GM12878 (cell line): ENCODE data around the gene BAX. TPM values are rescaled to one million over a fixed set of nuclear protein-coding genes. Genes with fewer than 3 reads are reported as not detected.

Experiments used
- ATAC-seq: fragments of 200-7000 bp; cut with Tn5 transposase; 3 replicates; pipeline ENCODE4 v1.9.1; 2020; ENCODE audit warnings: mild to moderate bottlenecking, moderate library complexity
- BruUV-seq: library from RNA; stranded (reverse); fragments of 400-500 nt; replicated peaks from 2 replicates; lab custom pipeline; 2021; lab: Mats Ljungman, UMichigan
- CTCF ChIA-PET: fragments of 300-600 bp; sonication (Branson Sonifier 250); formaldehyde crosslinking; extraction: SDS; loops from one replicate; lab custom pipeline; 2021; ENCODE audit warnings: inconsistent platforms; lab: Yijun Ruan, JAX
- POLR2A ChIA-PET: fragments of 350-600 bp; formaldehyde crosslinking; extraction: SDS; loops from one replicate; lab custom pipeline; 2021; ENCODE audit warnings: inconsistent platforms; lab: Charles Lee
- RAD21 ChIA-PET: fragments of 300-600 bp; sonication (Branson Sonifier 250); formaldehyde crosslinking; loops from one replicate; lab custom pipeline; 2023; ENCODE audit warnings: antibody characterized with exemption; ENCODE audit not compliant: unreplicated experiment; lab: Charles Lee
- SMC1A ChIA-PET: fragments of 300-600 bp; sonication (Branson Sonifier 250); formaldehyde crosslinking; loops from one replicate; lab custom pipeline; 2023; ENCODE audit not compliant: unreplicated experiment, uncharacterized antibody; lab: Charles Lee
- DNase-seq: peaks from one replicate; pipeline ENCODE4 v3.0.0-alpha.2; 2011; ENCODE audit warnings: low read depth, low spot score
- FAIRE-seq: peaks from 3 replicates; lab custom pipeline; 2011; peaks lifted over from hg19 to GRCh38; lab: Jason Lieb, UNC
- H2AFZ ChIP-seq: 2 replicates; pipeline ENCODE4 v1.6.0; 2011; ENCODE audit warnings: low read depth, low read length, control low read depth; ENCODE audit not compliant: control insufficient read depth
- H3K27ac ChIP-seq: 2 replicates; pipeline ENCODE4 v1.5.1; 2011; ENCODE audit warnings: control low read depth; ENCODE audit not compliant: control insufficient read depth, insufficient read depth
- H3K27me3 ChIP-seq, 2 experiments: replicated peaks in 1 of 2; 2 replicates each; pipeline versions ENCODE4 v1.6.0 to v1.6.1; 2011; ENCODE audit warnings: low read length in 1 of 2; ENCODE audit not compliant: control insufficient read depth in 2 of 2, insufficient read depth in 2 of 2
- H3K36me3 ChIP-seq, 2 experiments: 2 replicates each; pipeline ENCODE4 v1.5.1; 2011; ENCODE audit warnings: low read length in 1 of 2; ENCODE audit not compliant: control insufficient read depth in 2 of 2, insufficient read depth in 2 of 2
- H3K4me1 ChIP-seq: 2 replicates; pipeline ENCODE4 v1.6.1; 2011; ENCODE audit warnings: mild to moderate bottlenecking, low read length, moderate library complexity, mixed read lengths; ENCODE audit not compliant: control insufficient read depth, insufficient read depth
- H3K4me2 ChIP-seq: 2 replicates; pipeline ENCODE4 v1.6.0; 2011; ENCODE audit warnings: control low read depth; ENCODE audit not compliant: control insufficient read depth, insufficient read depth
- H3K4me3 ChIP-seq: fragments of 200-600 bp; sonication (generic); 2 replicates; pipeline ENCODE4 v1.5.1; 2016
- H3K79me2 ChIP-seq: 2 replicates; pipeline ENCODE4 v1.6.0; 2011; ENCODE audit warnings: low read length; ENCODE audit not compliant: control insufficient read depth, insufficient read depth
- H3K9ac ChIP-seq: 2 replicates; pipeline ENCODE4 v1.8.0; 2011; ENCODE audit warnings: low read length, control low read depth, mixed read lengths; ENCODE audit not compliant: control insufficient read depth, insufficient read depth
- H3K9me3 ChIP-seq: replicated peaks from 3 replicates; pipeline ENCODE4 v1.5.1; 2011; ENCODE audit warnings: mild to moderate bottlenecking, low read length; ENCODE audit not compliant: control insufficient read depth, insufficient read depth
- H4K20me1 ChIP-seq: 2 replicates; pipeline ENCODE4 v1.6.0; 2011; ENCODE audit not compliant: control insufficient read depth, insufficient read depth
- ATF7 ChIP-seq: fragments of 450-650 bp; IDR thresholded peaks from 2 replicates; pipeline ENCODE4 v1.6.1; 2016; ENCODE audit warnings: low read depth, mild to moderate bottlenecking
- BACH1 ChIP-seq: fragments of 450-650 bp; IDR thresholded peaks from 2 replicates; pipeline ENCODE4 v1.6.1; 2017; ENCODE audit warnings: mild to moderate bottlenecking, borderline replicate concordance
- BMI1 ChIP-seq: fragments of 450-650 bp; IDR thresholded peaks from 2 replicates; pipeline ENCODE4 v1.6.1; 2016; ENCODE audit warnings: mild to moderate bottlenecking, moderate library complexity, borderline replicate concordance
- CHD1 ChIP-seq: IDR thresholded peaks from 2 replicates; pipeline ENCODE4 v1.6.1; 2012; ENCODE audit warnings: low read depth, low read length, improper control_type of control experiment
- FOXK2 ChIP-seq: fragments of 450-650 bp; IDR thresholded peaks from 2 replicates; pipeline ENCODE4 v1.6.1; 2017; ENCODE audit warnings: mild to moderate bottlenecking, moderate library complexity
- IKZF1 ChIP-seq: fragments of 450-650 bp; conservative IDR thresholded peaks from 2 replicates; pipeline ENCODE4 v1.6.1; 2017; ENCODE audit warnings: antibody characterized with exemption, mild to moderate bottlenecking
- NKRF ChIP-seq: fragments of 450-650 bp; conservative IDR thresholded peaks from 2 replicates; pipeline ENCODE4 v1.6.1; 2017; ENCODE audit warnings: mild to moderate bottlenecking, moderate library complexity
- NR2F1 ChIP-seq: fragments of 450-650 bp; conservative IDR thresholded peaks from 2 replicates; pipeline ENCODE4 v1.6.1; 2017; ENCODE audit warnings: mild to moderate bottlenecking
- RELA ChIP-seq: fragments of 450-650 bp; IDR thresholded peaks from 2 replicates; pipeline ENCODE4 v1.8.0; 2014; ENCODE audit warnings: borderline replicate concordance; ENCODE audit not compliant: partially characterized antibody
- RELB ChIP-seq: fragments of 450-650 bp; IDR thresholded peaks from 2 replicates; pipeline ENCODE4 v1.6.1; 2017; ENCODE audit warnings: low read depth, mild to moderate bottlenecking, moderate library complexity
- RUNX3 ChIP-seq: IDR thresholded peaks from 2 replicates; pipeline ENCODE4 v1.6.1; 2012; ENCODE audit warnings: low read length, inconsistent platforms
- SMAD5 ChIP-seq: IDR thresholded peaks from 2 replicates; pipeline ENCODE4 v1.6.1; 2016; ENCODE audit warnings: antibody characterized with exemption, low read depth
- TARDBP ChIP-seq: IDR thresholded peaks from 2 replicates; pipeline ENCODE4 v1.6.1; 2016; ENCODE audit warnings: borderline replicate concordance
- WGBS: methylation state at CpG from one replicate; pipeline ENCODE4 v1.1.6; 2016; ENCODE audit warnings: low lambda C conversion rate; ENCODE audit not compliant: insufficient replicate concordance, insufficient coverage; ENCODE audit errors: missing lambda C conversion rate; 5-methylcytosine and 5-hydroxymethylcytosine counted together
- in situ Hi-C: fragments of 300-500 bp; cut with MboI; formaldehyde crosslinking; loops from 9 replicates; pipeline ENCODE4 v1.14.3; 2018; ENCODE audit warnings: mixed read lengths
- intact Hi-C: fragments of 100-400 bp; cut with micrococcal nuclease; formaldehyde crosslinking; loops from one replicate; pipeline ENCODE4 v1.14.2; 2022; ENCODE audit not compliant: unreplicated experiment
- polyA plus RNA-seq, 11 experiments: library from polyadenylated mRNA; depleted of rRNA in 4 of 11; unstranded in 6 of 11; stranded (reverse) in 5 of 11; fragments of >200 nt; fragmentation: Nextera tagmentation in 4 of 11; fragmentation: Illumina TruSeq in 1 of 11; extraction: Ambion mirVana in 4 of 11; extraction: Trizol in 1 of 11; gene quantifications; 1 replicate in 1 of 11; 2 replicates in 10 of 11; pipeline versions ENCODE4 v1.2.1 to v1.2.3, GENCODE V29; 2011 to 2016; ENCODE audit warnings: inconsistent platforms in 2 of 11, missing spikeins in 2 of 11, low read depth in 1 of 11
- total RNA-seq, 4 experiments: library from RNA; depleted of rRNA in 3 of 4; stranded (reverse); fragments of >200 nt in 3 of 4; fragmentation: Illumina TruSeq in 1 of 4; extraction: Trizol in 1 of 4; gene quantifications; 2 replicates each; pipeline versions ENCODE4 v1.2.1 to v1.2.3, GENCODE V29; 2013 to 2021
- TF ChIP-seq, protein P1 (sequence below): fragments of 450-650 bp; IDR thresholded peaks from 2 replicates; pipeline ENCODE4 v1.6.1; 2014; ENCODE audit warnings: mild to moderate bottlenecking
- TF ChIP-seq, protein P2 (sequence below): fragments of 450-650 bp; IDR thresholded peaks from 2 replicates; pipeline ENCODE4 v1.6.1; 2018; ENCODE audit warnings: mild to moderate bottlenecking, low read depth, moderate library complexity; ENCODE audit not compliant: partially characterized antibody

The BAX gene
- total and polyA plus RNA-seq, 10 of the 15 experiments (the other 5 are each of a cell fraction or from before 2014, with no cell fraction given) = 7.2 to 221 (median 137) TPM

DNA sequence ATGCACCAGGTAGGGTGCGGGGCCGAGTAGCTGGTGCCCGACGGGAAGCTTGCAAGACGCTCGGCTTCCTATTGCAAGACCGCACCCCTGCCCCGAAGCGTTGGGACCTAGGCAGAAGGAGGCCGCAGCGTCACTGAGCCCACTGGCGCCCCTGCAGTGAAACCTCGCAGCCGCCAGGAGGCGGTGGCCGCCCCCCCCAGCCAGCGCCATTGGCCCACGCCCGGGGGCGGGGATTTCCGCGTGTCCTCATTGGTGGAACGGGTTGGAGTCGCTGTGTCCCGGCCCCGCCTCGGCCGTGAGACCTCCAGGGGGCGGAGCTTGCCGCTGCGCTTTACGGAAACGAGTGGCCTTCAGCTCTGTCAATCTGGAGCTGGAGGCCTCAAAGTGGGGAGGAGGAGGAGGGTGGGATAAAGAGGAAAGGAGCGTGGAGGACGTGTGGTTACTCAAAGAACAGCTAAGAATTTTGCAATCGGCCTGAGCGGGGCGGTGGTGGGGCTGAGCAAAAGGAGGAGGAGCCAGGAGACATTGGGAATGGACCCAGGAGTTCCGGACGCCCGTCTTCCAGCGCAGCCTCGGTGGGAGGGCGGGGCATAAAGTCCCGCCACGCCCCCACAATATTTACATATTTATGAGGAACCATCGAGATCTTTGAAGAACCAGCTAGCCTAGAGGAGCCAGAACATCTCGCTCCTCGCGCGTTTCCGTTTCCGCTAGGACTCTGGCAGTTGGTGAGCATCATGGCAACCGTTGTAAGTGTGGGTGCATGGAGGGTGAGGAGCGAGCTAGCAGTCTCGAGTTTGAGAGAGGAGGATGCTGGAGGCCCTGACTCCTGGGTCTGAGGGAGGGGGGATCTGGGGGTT lies 38.7 kb downstream of the BAX start, which contains the start of the genes GYS1 and RUVBL2:
Gene GYS1, minus strand, starts transcription at position 135 of the 860 bp plus-strand sequence. CDS start 197 bp downstream, outside the sequence.
Gene RUVBL2, plus strand, starts transcription at position 713 of the 860 bp plus-strand sequence. Its CDS starts 25 bp downstream, at position 738.
- H3K79me2 ChIP-seq = peaks cover 53% of the 10 kb centered on the region
- in situ Hi-C loops = no loop called here
- peak within 1 kb of the TSS; percentile 91 for H3K9ac ChIP-seq
- H4K20me1 ChIP-seq = no peaks in the 10 kb centered on the region
- ChIA-PET RAD21 (interaction anchor here (0.7 to 2.4 kb wide), 24 partner anchors 15 to 648 kb away, joined by 3 to 17 read pairs (median 5); partner anchors contain the start of genes BCAT2, CA11, CGB2 and DBP), POLR2A (interaction anchor here (0.5 to 3.6 kb wide), 36 partner anchors 8 to 1467 kb away, joined by 3 to 41 read pairs (median 4); partner anchors contain the start of genes ALDH16A1, BAX, CD37 and FTL), CTCF (interaction anchor here (0.6 to 4.0 kb wide), 41 partner anchors 9 to 789 kb away, joined by 3 to 55 read pairs (median 5); partner anchors contain the start of genes CA11, CGB2, HSD17B14 and LHB), SMC1A (interaction anchor here (0.5 to 1.9 kb wide), 17 partner anchors 10 to 1787 kb away, joined by 3 to 11 read pairs (median 4); partner anchors contain the start of genes CA11 and FTL)
- H3K9me3 ChIP-seq = no peaks in the 10 kb centered on the region
- peak within 1 kb of the TSS; percentile 86 for H2AFZ ChIP-seq
- peaks cover 3% of the 10 kb centered on the region for H3K4me1 ChIP-seq
- ATAC-seq (peak; percentile 96), FAIRE-seq (peak; percentile 100), DNase-seq (peak; percentile 98)
- H3K4me3 ChIP-seq = peak within 1 kb of the TSS; percentile 93
- BruUV-seq = no TSS peak
- peak within 1 kb of the TSS; percentile 80 for H3K4me2 ChIP-seq
- intact Hi-C loops = no loop called here
- WGBS = under 1% methylated on average over 56 of the region's 56 CpGs
- no peaks in the 10 kb centered on the region for H3K27me3 ChIP-seq
- peaks cover 0 to 7% of the 10 kb centered on the region in 2 experiments; a peak in 3 of 4 replicates for H3K36me3 ChIP-seq
- peak within 1 kb of the TSS; percentile 86 for H3K27ac ChIP-seq
- TF ChIP-seq ATF7 (peak; percentile 86), BACH1 (0 out of 2 replicates have a peak, but pooled peaks have one; percentile 40), RUNX3 (peak; percentile 22; the same call in 1 of the 2 replicates), FOXK2 (peak; percentile 80), BMI1 (no peak), NKRF (0 out of 2 replicates have a peak, but pooled peaks have one; percentile 31), TARDBP (0 out of 2 replicates have a peak, but pooled peaks have one; percentile 19), RELA (peak; percentile 81), SMAD5 (peak; percentile 71; the same call in 1 of the 2 replicates), RELB (peak; percentile 85), IKZF1 (peak; percentile 95), NR2F1 (0 out of 2 replicates have a peak, but pooled peaks have one; percentile 12), CHD1 (no peak; the same call in 1 of the 2 replicates)
- TF ChIP-seq, protein P1, sequence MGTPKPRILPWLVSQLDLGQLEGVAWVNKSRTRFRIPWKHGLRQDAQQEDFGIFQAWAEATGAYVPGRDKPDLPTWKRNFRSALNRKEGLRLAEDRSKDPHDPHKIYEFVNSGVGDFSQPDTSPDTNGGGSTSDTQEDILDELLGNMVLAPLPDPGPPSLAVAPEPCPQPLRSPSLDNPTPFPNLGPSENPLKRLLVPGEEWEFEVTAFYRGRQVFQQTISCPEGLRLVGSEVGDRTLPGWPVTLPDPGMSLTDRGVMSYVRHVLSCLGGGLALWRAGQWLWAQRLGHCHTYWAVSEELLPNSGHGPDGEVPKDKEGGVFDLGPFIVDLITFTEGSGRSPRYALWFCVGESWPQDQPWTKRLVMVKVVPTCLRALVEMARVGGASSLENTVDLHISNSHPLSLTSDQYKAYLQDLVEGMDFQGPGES = peak; percentile 88
- TF ChIP-seq, protein P2, sequence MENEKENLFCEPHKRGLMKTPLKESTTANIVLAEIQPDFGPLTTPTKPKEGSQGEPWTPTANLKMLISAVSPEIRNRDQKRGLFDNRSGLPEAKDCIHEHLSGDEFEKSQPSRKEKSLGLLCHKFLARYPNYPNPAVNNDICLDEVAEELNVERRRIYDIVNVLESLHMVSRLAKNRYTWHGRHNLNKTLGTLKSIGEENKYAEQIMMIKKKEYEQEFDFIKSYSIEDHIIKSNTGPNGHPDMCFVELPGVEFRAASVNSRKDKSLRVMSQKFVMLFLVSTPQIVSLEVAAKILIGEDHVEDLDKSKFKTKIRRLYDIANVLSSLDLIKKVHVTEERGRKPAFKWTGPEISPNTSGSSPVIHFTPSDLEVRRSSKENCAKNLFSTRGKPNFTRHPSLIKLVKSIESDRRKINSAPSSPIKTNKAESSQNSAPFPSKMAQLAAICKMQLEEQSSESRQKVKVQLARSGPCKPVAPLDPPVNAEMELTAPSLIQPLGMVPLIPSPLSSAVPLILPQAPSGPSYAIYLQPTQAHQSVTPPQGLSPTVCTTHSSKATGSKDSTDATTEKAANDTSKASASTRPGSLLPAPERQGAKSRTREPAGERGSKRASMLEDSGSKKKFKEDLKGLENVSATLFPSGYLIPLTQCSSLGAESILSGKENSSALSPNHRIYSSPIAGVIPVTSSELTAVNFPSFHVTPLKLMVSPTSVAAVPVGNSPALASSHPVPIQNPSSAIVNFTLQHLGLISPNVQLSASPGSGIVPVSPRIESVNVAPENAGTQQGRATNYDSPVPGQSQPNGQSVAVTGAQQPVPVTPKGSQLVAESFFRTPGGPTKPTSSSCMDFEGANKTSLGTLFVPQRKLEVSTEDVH = peak; percentile 38
